Raji (cell line): Measurements from ENCODE around the gene PTTG1IP.

Source experiments
- POLR2A ChIP-seq: IDR thresholded peaks from 2 replicates; pipeline ENCODE4 v1.6.1; 2011; ENCODE audit warnings: low read depth, low read length, control low read depth; ENCODE audit not compliant: insufficient read depth

The PTTG1IP gene

GRCh38 chr21:44902268-44903049, 29.0 kb upstream of the PTTG1IP start:
- no peak for TF ChIP-seq POLR2A

GRCh38 chr21:44901391-44902074, 28.0 kb upstream of the PTTG1IP start:
- no peak for TF ChIP-seq POLR2A

GRCh38 chr21:44900559-44901251, 27.2 kb upstream of the PTTG1IP start:
- TF ChIP-seq POLR2A, result no peak

GRCh38 chr21:44899768-44900558, 26.5 kb upstream of the PTTG1IP start:
- TF ChIP-seq POLR2A, result no peak

- no peak for TF ChIP-seq POLR2A
Measured at GRCh38 chr21:44898851-44899767, 25.6 kb upstream of the PTTG1IP start.

- TF ChIP-seq POLR2A, result no peak
Measured at GRCh38 chr21:44898011-44898488, 24.6 kb upstream of the PTTG1IP start.

GRCh38 chr21:44897326-44898010, 24.0 kb upstream of the PTTG1IP start:
- TF ChIP-seq POLR2A, result no peak

GRCh38 chr21:44896561-44897286, 23.2 kb upstream of the PTTG1IP start:
- no peak for TF ChIP-seq POLR2A

- TF ChIP-seq POLR2A, result no peak
Measured at GRCh38 chr21:44895859-44896258, 22.4 kb upstream of the PTTG1IP start.

GRCh38 chr21:44894687-44895302, 21.3 kb upstream of the PTTG1IP start:
- no peak for TF ChIP-seq POLR2A

- no peak for TF ChIP-seq POLR2A
Measured at GRCh38 chr21:44893948-44894656, 20.6 kb upstream of the PTTG1IP start.

GRCh38 chr21:44893278-44893556, 19.7 kb upstream of the PTTG1IP start:
- no peak for TF ChIP-seq POLR2A

GRCh38 chr21:44892536-44893277, 19.2 kb upstream of the PTTG1IP start:
- no peak for TF ChIP-seq POLR2A
